Urothelium cell line (cell line): ENCODE data around the gene TFF1.

Source experiments
- DNase-seq: peaks from one replicate; pipeline ENCODE4 v3.0.0; 2011; ENCODE audit warnings: low spot score, mixed read lengths
- FAIRE-seq: peaks from 2 replicates; lab custom pipeline; 2011; peaks lifted over from hg19 to GRCh38; lab: Jason Lieb, UNC

The TFF1 gene

DNA sequence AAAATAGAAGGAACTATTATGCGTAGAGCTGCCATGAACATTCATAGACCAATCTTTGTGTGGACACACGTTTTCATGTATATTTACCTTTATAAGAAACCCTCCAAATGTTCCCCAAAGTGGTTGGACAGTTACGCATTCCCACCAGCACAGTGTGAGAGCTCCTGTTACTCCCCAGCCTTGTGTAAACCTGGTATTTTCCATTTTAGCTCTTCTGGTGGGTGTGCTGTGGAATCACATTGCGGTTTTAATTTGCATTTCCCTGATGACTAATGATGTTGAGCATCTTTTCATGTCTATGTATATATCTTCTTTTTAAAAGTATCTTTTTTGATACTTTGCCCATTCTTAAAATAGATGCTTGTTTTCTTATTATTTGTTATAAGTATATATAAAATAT, 34.2 kb upstream of the TFF1 start:
- FAIRE-seq (no peak), DNase-seq (no peak)

GRCh38 chr21:42398436-42399028, 32.2 kb upstream of the TFF1 start:
- DNase-seq (no peak), FAIRE-seq (no peak)

GRCh38 chr21:42397746-42398394, 31.5 kb upstream of the TFF1 start:
- DNase-seq (no peak), FAIRE-seq (no peak)

DNA sequence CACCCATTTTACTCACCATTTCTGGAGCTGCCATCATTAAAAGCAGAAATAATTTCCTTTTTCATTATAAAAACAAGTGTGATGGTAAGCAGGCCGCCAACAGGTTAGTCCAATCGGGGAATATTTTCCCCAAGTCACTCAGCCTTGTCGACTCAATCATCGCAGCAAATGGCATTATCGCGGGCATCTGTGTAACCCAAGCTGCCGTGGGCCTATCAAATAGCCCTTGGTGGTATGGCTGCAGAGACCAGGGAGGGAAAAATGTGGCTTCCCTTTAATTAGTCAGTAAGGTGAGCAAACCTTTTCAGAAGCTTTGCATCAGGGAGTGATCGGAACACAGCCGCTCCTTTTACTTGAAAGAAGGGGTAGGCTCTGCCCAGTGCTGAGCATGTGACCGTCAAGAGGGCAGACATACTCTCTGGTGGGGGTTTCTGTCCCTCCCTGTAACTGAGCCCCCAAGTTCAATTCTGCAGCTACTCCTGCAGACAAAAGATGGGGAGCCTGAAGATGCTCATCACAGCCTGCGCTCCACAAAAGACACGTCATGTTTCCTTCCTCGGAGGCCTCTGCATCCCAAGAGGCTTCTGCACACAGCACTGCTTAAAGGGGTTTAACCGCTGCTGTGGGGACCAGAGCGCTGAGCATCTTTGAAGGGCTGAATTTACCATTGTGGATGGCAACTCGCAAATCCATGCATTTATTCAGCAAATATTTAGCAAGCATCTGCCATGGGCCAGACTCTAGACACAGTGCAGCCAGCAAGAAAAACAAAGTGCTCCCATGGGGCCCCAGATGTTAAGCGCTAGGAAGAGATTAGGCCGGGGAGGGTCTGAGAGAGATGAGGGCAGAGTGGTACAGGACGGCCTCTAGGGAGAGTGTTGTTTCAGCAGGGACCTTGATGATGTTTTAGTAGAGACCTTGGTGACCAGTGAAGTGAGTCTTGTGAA, 30.7 kb upstream of the TFF1 start:
- FAIRE-seq (no peak), DNase-seq (no peak)

DNA sequence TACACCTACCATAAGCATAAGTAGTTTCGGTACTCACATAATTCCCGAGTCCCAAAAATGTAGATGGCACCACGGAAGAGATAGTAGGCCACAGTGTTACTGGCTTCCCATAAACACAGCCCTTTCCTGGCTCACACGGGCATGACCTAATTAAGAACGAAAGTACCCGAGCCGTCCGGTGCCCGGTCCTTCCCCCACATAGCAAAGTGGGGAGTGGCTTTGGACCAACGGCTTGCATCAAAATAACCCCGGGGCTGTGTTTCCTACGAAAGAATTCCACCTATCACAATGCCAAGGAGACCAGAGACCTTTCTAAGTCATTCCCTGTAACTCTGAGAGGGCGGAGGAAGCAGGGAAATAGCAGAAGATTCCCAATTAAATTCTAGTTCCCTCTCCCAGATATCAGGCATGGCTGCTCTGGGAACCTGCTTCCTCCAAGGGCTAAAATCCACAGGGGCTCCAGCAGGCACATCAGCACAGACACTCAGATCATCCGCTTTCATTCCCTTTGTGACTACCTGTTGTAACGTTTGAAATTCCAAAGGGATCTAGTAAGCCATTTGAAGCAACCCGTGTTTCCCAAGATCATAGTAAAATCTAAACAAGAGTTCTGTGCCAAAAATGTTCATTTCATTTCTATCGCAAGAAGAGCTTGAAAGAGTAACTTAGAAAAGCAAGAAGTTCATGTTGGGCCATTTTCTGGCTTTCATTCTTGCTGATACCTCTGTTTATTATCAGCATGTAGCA, 29.7 kb upstream of the TFF1 start, which contains the start of gene TMPRSS3:
Gene TMPRSS3 (minus strand): TSS at position 148 of the 747 bp plus-strand sequence. CDS start 635 bp downstream, outside the sequence.
- peak; percentile 47 for DNase-seq
- no peak for FAIRE-seq

- no peak for DNase-seq
- no peak for FAIRE-seq
Observed at GRCh38 chr21:42395302-42395701, 29.0 kb upstream of the TFF1 start.

- no peak for FAIRE-seq
Observed at GRCh38 chr21:42393443-42393950, 27.2 kb upstream of the TFF1 start.

GRCh38 chr21:42392731-42393442, 26.6 kb upstream of the TFF1 start:
- no peak for FAIRE-seq
- no peak for DNase-seq

More at GRCh38 chr21:42393443-42393950, 27.2 kb upstream of the TFF1 start:
- DNase-seq = no peak

GRCh38 chr21:42391297-42391696, 25.0 kb upstream of the TFF1 start:
- DNase-seq (no peak), FAIRE-seq (no peak)

GRCh38 chr21:42390696-42391095, 24.4 kb upstream of the TFF1 start:
- DNase-seq (no peak), FAIRE-seq (no peak)

- no peak for FAIRE-seq
- DNase-seq = no peak
Observed at GRCh38 chr21:42390193-42390592, 23.9 kb upstream of the TFF1 start.

- FAIRE-seq = no peak
Observed at GRCh38 chr21:42389449-42389835, 23.1 kb upstream of the TFF1 start.

DNA sequence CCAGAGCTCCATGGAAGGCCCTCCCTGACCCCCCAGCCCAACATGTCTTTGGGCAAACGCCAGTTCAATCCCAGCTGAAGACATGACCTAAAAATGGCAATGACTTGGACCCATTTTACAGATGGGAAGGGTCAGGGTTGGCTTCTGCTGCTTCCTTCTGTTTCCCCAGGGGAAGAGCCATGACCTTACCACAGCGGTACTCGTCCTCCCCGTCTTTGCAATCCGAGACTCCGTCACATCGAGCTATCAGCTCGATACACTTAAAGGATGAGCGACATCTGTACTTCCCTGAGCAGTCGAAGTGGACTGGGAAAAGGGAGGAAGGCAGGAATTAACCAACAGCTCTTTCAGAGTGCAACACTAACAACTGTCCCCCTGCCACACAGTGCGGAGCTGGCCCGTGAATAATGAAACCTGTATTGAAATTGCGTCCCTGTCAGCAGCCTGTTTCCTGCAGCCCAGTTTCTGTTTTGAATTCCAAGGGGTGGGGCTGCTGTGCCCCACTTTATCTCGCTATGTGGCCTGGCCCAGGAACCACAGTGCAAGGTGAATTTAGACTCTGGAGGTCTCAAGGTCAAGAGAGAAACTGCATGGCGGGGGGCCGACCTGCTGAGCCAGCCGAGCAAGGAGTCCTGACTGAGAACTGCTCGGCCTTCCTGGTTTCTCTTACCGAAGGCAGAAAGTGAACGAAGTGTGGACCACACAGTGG, 22.6 kb upstream of the TFF1 start:
- DNase-seq (no peak), FAIRE-seq (no peak)

More at GRCh38 chr21:42389449-42389835, 23.1 kb upstream of the TFF1 start:
- DNase-seq = peak; percentile 25

- no peak for FAIRE-seq
- DNase-seq = no peak
Observed at GRCh38 chr21:42387843-42388340, 21.6 kb upstream of the TFF1 start.

GRCh38 chr21:42387164-42387563, 20.8 kb upstream of the TFF1 start:
- DNase-seq (no peak), FAIRE-seq (no peak)

- no peak for FAIRE-seq
Observed at GRCh38 chr21:42386034-42386591, 19.8 kb upstream of the TFF1 start.

GRCh38 chr21:42385619-42386018, 19.3 kb upstream of the TFF1 start:
- no peak for FAIRE-seq

More at GRCh38 chr21:42386034-42386591, 19.8 kb upstream of the TFF1 start:
- no peak for DNase-seq

GRCh38 chr21:42384989-42385388, 18.7 kb upstream of the TFF1 start:
- DNase-seq (no peak), FAIRE-seq (no peak)

More at GRCh38 chr21:42385619-42386018, 19.3 kb upstream of the TFF1 start:
- DNase-seq = no peak
